ENCODE measurements around the gene GHR.

GRCh38 chr5:42636946-42637345 lies 213.7 kb downstream of the GHR start:
- TF ChIP-seq POLR2A (IDR thresholded peaks at IDR 0.05) = no peak
- no peak for TF ChIP-seq CTCF (IDR thresholded peaks at IDR 0.05)
